Hepatocyte (in vitro differentiated cells): ENCODE data around the gene DNMT3B. TPM values are rescaled to one million over a fixed set of nuclear protein-coding genes. Genes with fewer than 3 reads are reported as not detected.

Experiments used
- DNase-seq: peaks from one replicate; pipeline ENCODE4 v3.0.0-alpha.2; 2016; ENCODE audit warnings: low spot score
- H2AFZ ChIP-seq: fragments of 200-600 bp; sonication (generic); 2 replicates; pipeline ENCODE4 v1.6.0; 2016; ENCODE audit warnings: antibody characterized with exemption, mild to moderate bottlenecking
- H3K27ac ChIP-seq: fragments of 200-600 bp; sonication (generic); 2 replicates; pipeline ENCODE4 v1.5.1; 2016; ENCODE audit warnings: mild to moderate bottlenecking
- H3K27me3 ChIP-seq: fragments of 200-600 bp; sonication (generic); 2 replicates; pipeline ENCODE4 v1.6.1; 2016
- H3K36me3 ChIP-seq: fragments of 200-600 bp; sonication (generic); replicated peaks from 2 replicates; pipeline ENCODE4 v1.5.1; 2016; ENCODE audit warnings: low read depth; ENCODE audit not compliant: insufficient read depth
- H3K4me1 ChIP-seq: fragments of 200-600 bp; sonication (generic); 2 replicates; pipeline ENCODE4 v1.5.1; 2016; ENCODE audit warnings: mild to moderate bottlenecking, moderate library complexity; ENCODE audit not compliant: insufficient read depth
- H3K4me2 ChIP-seq: fragments of 200-600 bp; sonication (generic); 2 replicates; pipeline ENCODE4 v1.6.0; 2016
- H3K4me3 ChIP-seq: fragments of 200-600 bp; sonication (generic); 2 replicates; pipeline ENCODE4 v1.5.1; 2016; ENCODE audit warnings: mild to moderate bottlenecking
- H3K79me2 ChIP-seq: fragments of 200-600 bp; sonication (generic); 2 replicates; pipeline ENCODE4 v1.6.0; 2017; ENCODE audit warnings: mild to moderate bottlenecking
- H3K9me2 ChIP-seq: fragments of 200-600 bp; sonication (generic); replicated peaks from 2 replicates; pipeline ENCODE4 v1.6.0; 2017; ENCODE audit warnings: mild to moderate bottlenecking; ENCODE audit not compliant: insufficient read depth
- H3K9me3 ChIP-seq: fragments of 200-600 bp; sonication (generic); 2 replicates; pipeline ENCODE4 v1.5.1; 2016; ENCODE audit warnings: low read depth, mild to moderate bottlenecking
- H4K20me1 ChIP-seq: fragments of 200-600 bp; sonication (generic); 2 replicates; pipeline ENCODE4 v1.6.0; 2016; ENCODE audit warnings: mild to moderate bottlenecking; ENCODE audit not compliant: insufficient read depth, poor library complexity, severe bottlenecking
- EZH2 ChIP-seq: fragments of 200-600 bp; sonication (generic); IDR thresholded peaks from 2 replicates; pipeline ENCODE4 v1.6.1; 2016; ENCODE audit warnings: antibody characterized with exemption, mild to moderate bottlenecking, borderline replicate concordance
- EZH2phosphoT487 ChIP-seq: fragments of 200-600 bp; sonication (generic); IDR thresholded peaks from one replicate; pipeline ENCODE4 v1.6.1; 2018; ENCODE audit warnings: antibody characterized with exemption, mild to moderate bottlenecking, low read depth, moderate library complexity; ENCODE audit not compliant: unreplicated experiment, severe bottlenecking
- WGBS: methylation state at CpG from one replicate; pipeline ENCODE4 v1.1.6; 2016; ENCODE audit warnings: low lambda C conversion rate; ENCODE audit errors: missing lambda C conversion rate; 5-methylcytosine and 5-hydroxymethylcytosine counted together
- polyA plus RNA-seq: library from polyadenylated mRNA; unstranded; fragments of >200 nt; fragmentation: Nextera tagmentation; extraction: Ambion mirVana; gene quantifications from 2 replicates; pipeline ENCODE4 v1.2.1, GENCODE V29; 2016
- total RNA-seq: library from RNA; depleted of rRNA; stranded (reverse); fragments of >200 nt; gene quantifications from 2 replicates; pipeline ENCODE4 v1.2.3, GENCODE V29; 2014
- TF ChIP-seq, protein P1 (sequence below): fragments of 200-600 bp; sonication (generic); IDR thresholded peaks from 2 replicates; pipeline ENCODE4 v1.5.1; 2016; ENCODE audit warnings: antibody characterized with exemption, mild to moderate bottlenecking; ENCODE audit not compliant: poor library complexity

The DNMT3B gene
- total and polyA plus RNA-seq, 2 experiments from 2014 or later, result 4.3 to 5.2 TPM

DNA sequence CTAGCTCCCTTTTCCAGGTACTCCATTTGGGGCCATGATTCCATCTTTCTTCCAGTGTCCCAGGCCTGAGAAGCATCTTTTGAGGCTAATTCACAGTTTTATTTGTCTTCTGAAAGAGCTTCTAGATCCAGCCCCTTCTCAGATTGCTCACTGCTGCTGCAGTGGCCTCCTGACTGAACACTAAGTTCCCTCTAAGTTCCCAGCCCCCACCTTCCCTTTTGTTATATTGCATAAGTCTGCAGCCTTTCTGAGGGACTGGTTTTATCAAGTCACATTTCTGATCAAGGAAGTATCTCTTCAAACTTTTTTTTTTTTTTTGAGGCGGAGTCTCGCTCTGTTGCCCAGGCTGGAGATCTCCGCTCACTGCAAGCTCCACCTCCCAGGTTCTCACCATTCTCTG lies 68.3 kb downstream of the DNMT3B start:
- H3K79me2 ChIP-seq, result peaks cover 96% of the 10 kb centered on the region
- peak overlapping the region; percentile 25 for H3K4me2 ChIP-seq
- H3K4me3 ChIP-seq, result no peak overlapping the region
- TF ChIP-seq EZH2phosphoT487 (no peak), EZH2 (no peak)
- TF ChIP-seq, protein P1, sequence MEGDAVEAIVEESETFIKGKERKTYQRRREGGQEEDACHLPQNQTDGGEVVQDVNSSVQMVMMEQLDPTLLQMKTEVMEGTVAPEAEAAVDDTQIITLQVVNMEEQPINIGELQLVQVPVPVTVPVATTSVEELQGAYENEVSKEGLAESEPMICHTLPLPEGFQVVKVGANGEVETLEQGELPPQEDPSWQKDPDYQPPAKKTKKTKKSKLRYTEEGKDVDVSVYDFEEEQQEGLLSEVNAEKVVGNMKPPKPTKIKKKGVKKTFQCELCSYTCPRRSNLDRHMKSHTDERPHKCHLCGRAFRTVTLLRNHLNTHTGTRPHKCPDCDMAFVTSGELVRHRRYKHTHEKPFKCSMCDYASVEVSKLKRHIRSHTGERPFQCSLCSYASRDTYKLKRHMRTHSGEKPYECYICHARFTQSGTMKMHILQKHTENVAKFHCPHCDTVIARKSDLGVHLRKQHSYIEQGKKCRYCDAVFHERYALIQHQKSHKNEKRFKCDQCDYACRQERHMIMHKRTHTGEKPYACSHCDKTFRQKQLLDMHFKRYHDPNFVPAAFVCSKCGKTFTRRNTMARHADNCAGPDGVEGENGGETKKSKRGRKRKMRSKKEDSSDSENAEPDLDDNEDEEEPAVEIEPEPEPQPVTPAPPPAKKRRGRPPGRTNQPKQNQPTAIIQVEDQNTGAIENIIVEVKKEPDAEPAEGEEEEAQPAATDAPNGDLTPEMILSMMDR, result no peak
- no peaks in the 10 kb centered on the region for H3K9me3 ChIP-seq
- H3K36me3 ChIP-seq, result peaks cover 7% of the 10 kb centered on the region
- H3K27ac ChIP-seq, result peak overlapping the region; percentile 14
- H4K20me1 ChIP-seq, result peaks cover 43% of the 10 kb centered on the region
- no peaks in the 10 kb centered on the region for H3K9me2 ChIP-seq
- H3K27me3 ChIP-seq, result no peaks in the 10 kb centered on the region
- peaks cover 10% of the 10 kb centered on the region for H3K4me1 ChIP-seq
- peak; percentile 71 for DNase-seq
- H2AFZ ChIP-seq, result no peak overlapping the region
- 94% methylated on average over 3 of the region's 3 CpGs for WGBS

DNA sequence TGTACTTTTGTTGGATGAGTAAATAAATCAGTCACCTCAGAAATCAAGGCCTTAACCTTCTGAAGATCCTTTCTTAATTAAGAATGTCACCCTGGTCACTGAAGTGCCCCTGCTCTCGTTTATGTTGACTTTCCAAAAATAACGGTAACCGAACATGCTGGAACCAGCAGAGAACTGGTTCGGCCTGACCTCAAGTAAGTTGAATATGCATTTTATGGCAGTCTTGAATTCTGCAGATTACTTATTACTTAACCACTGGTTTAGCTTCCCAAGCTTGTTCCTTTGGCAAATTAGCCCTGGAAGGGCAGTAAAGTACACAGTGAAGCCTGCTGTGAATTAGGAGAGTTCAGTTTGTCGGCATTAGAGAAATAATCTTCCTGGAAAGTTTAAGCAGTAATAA lies 69.8 kb downstream of the DNMT3B start:
- no peak for TF ChIP-seq EZH2phosphoT487
- Histone ChIP-seq H3K27ac (peak overlapping the region; percentile 10), H2AFZ (no peak overlapping the region), H3K4me1 (peaks cover 10% of the 10 kb centered on the region), H4K20me1 (peaks cover 49% of the 10 kb centered on the region), H3K9me2 (no peaks in the 10 kb centered on the region), H3K36me3 (peaks cover 6% of the 10 kb centered on the region), H3K4me2 (no peak overlapping the region), H3K79me2 (peaks cover 95% of the 10 kb centered on the region), H3K9me3 (no peaks in the 10 kb centered on the region), H3K4me3 (no peak overlapping the region), H3K27me3 (no peaks in the 10 kb centered on the region)
- 54% methylated on average over 5 of the region's 5 CpGs for WGBS
- no peak for DNase-seq

DNA sequence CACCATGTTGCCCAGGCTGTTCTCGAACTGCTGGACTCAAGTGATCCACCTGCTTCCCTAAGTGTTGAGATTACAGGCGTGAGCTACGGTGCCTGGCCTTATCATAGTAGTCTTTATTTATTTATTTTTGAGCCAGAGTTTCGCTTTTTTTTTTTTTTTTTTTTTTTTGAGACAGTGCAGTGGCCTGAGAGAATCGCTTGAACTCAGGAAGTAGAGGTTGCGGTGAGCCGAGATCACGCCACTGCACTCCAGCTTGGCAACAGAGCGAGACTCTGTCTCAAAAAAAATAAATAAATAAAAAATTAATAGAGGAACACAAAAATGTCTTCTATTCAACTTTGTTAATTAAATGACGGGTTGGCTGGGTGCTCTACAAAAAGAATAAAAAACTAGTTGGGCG lies 70.5 kb downstream of the DNMT3B start:
- Histone ChIP-seq H3K27ac (peak overlapping the region; percentile 10), H3K4me1 (peaks cover 10% of the 10 kb centered on the region), H4K20me1 (peaks cover 43% of the 10 kb centered on the region), H3K9me3 (no peaks in the 10 kb centered on the region), H3K9me2 (no peaks in the 10 kb centered on the region), H3K4me3 (no peak overlapping the region), H3K79me2 (peaks cover 94% of the 10 kb centered on the region), H3K36me3 (no peaks in the 10 kb centered on the region), H3K27me3 (no peaks in the 10 kb centered on the region), H3K4me2 (no peak overlapping the region), H2AFZ (no peak overlapping the region)
- WGBS, result 88% methylated on average over 11 of the region's 11 CpGs
- TF ChIP-seq EZH2, result no peak
- no peak for DNase-seq

DNA sequence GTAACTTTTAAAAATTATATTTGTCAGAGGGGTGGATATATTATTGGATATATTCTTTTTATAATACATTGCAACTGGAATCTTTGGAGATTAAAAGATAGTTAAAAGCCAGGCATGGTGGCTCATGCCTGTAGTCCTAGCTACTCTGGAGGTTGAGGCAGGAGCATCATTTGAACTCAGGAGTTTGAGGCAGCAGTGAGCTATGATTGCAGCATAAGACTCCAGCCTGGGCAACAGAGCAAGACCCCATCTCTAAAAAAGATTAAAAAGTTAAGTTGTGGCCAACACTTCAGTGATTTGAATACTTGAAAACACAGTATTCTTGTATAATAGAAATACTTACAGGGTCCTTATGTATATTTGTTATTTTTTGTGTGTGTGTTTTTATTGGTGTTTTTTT lies 72.8 kb downstream of the DNMT3B start:
- Histone ChIP-seq H3K4me1 (peaks cover 5% of the 10 kb centered on the region), H3K27ac (no peak overlapping the region), H2AFZ (no peak overlapping the region), H3K4me3 (no peak overlapping the region), H3K9me2 (no peaks in the 10 kb centered on the region), H3K36me3 (no peaks in the 10 kb centered on the region), H3K9me3 (no peaks in the 10 kb centered on the region), H4K20me1 (peaks cover 33% of the 10 kb centered on the region), H3K4me2 (no peak overlapping the region), H3K27me3 (no peaks in the 10 kb centered on the region), H3K79me2 (peaks cover 86% of the 10 kb centered on the region)
- no peak for TF ChIP-seq EZH2phosphoT487
- TF ChIP-seq, protein P1, result no peak
- TF ChIP-seq EZH2, result no peak
- no peak for DNase-seq
